HG03457 (cell line): ENCODE results near the gene GRIP1.
"Not testable (repeated sequence)": the region's sequence is repeated elsewhere in the genome, so short reads cannot be mapped to it uniquely, and the experiment has no call there.

Source experiments
- ATAC-seq: cut with Tn5 transposase; IDR thresholded peaks from one replicate; pipeline ENCODE4 v1.9.1; 2021; ENCODE audit warnings: moderate number of reproducible peaks; ENCODE audit not compliant: unreplicated experiment

The GRIP1 gene

DNA sequence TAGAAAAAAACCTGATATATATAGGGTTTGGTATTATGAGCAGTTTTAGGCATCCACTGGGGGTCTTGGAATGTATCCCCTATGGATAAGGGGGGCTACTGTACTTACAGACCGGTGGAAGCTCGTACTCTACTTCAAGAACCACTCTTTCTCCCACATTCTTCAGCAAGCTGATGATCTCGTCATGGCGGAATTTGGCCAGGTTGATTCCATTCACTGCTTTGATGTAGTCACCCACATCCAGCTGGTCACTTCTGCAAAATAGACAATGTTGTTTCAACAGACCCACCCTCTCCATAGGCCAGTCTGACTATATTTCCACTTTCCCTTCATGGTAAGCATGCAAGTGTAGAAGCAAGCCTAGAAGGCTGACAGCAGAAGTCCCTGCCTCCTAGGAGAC lies 139.9 kb downstream of the GRIP1 start:
- no peak for ATAC-seq

DNA sequence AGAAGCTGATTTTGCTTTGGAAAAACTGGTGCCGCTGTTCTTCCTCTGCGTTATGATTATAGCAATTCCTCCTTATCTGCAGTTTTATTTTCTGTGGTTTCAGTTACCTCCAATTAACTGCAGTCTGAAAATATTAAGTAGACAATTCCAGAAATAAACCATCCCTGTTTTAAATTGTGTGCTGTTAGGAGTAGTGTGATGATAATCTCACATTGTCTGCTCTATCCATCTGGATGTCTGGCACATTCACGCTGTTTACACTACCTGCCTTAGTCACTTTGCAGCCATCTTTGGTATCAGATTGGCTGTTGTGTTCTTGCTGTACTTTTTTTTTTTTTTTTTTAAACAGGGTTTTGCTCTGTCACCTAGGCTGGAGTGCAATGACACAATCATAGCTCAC lies 141.0 kb downstream of the GRIP1 start:
- no peak for ATAC-seq

DNA sequence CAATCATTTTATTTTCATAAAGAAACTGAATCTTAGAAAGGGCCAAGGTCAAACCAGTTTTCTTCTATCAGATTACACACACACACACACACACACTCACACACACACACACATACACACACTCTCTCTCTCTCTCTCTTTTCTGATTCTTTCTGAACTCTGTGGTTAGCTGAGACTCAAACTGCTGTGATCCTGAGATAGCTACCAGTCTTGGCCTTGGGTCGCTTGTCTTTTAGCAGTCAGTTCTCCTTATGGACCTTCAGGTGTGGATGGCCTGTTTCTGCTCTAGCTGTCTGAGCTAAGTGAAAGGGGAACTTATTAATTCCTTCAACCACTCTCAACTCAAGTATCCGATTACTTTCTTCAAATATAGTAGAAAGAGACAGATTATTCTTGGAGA lies 145.1 kb downstream of the GRIP1 start:
- ATAC-seq: no peak

DNA sequence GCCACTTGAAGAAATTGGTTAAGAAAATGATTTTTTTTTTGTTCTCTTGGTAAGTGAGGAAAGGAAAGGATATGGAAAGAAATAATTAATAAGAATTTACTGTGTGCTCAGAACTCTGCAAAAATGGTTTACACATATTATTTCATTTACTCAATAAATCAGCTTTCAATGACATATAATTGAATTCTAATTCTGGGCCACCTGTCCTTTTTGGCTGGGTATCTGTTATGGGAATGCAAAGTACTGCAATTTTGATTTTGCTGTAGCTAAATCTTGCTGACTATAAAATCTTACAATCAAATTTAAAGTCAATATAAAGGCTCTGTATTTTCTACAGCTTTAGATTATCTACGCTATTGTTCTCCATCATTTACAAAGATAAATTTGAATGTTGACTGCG lies 147.1 kb downstream of the GRIP1 start:
- ATAC-seq: no peak

DNA sequence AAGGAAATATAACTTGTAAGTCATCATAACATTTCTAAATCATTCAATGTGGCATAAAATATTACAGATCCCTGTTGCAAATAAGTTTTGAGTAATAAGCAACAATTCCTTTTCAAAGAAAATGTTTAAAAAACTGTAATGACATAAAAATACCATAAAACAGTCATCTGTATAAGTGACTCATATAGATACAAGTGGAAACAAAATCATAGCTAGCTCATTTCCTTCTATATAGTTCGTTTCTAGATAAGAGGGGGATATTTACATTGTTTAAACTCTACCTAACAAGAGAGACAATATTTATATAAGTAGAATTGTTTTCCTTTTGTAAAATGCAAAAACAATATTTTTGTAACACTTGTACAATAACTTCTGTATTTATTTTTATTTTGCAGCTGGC lies 148.9 kb downstream of the GRIP1 start:
- no peak for ATAC-seq

DNA sequence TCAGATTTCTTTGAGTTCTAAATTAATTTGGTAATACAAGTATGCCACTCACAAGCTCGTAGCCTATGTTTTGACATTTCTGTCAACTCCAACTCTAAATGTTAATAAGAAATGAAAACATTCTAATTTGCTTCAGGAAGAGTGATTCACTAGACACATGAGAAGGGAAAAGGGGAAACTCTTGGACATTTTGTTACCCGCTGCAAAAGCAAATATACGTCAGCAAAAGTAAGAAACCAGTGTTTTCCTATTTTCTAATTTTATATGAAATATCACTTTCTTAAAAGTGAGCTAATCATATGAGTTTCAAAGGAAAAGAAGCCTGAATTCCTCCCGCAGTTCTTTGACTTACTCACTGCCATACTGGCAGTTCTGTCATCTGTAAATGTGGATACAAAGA lies 162.3 kb downstream of the GRIP1 start:
- no peak for ATAC-seq

DNA sequence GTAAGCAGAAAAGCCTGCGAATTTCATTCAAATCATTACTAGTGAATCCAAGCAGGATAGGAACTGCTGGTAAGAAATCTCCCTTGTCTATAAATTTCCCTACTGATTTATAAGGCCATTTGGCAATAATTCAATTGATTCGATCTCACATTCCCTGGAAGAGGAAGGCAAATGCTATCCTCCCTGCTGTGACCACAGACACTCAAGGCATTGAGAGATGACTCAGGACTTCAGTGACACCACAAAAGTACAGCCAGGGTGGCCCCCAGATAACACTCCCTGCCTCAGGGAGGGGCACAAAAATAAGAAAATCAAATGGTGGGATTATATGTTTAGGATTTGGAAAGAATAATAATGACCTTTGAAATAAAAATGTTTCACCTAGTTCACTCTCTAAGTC lies 162.7 kb downstream of the GRIP1 start:
- ATAC-seq: no peak

DNA sequence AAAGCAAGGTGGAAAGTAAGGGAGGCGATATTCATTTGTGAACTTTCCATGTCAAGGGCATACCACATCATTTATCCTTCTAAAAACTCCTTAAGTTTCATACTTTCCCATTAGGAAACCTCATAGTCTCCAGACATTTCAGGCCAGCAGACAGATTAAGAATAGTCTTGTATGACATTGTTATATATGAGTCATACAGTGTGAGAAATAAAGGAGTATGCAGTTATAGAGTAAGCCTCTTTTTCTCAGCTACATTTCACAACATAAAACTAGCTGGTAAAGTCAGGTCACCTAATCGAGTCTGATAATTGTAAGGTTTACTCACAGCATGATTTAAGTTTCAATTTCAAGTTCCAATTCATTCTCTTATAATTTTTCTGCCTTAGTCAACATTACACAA lies 164.3 kb downstream of the GRIP1 start:
- ATAC-seq: no peak

DNA sequence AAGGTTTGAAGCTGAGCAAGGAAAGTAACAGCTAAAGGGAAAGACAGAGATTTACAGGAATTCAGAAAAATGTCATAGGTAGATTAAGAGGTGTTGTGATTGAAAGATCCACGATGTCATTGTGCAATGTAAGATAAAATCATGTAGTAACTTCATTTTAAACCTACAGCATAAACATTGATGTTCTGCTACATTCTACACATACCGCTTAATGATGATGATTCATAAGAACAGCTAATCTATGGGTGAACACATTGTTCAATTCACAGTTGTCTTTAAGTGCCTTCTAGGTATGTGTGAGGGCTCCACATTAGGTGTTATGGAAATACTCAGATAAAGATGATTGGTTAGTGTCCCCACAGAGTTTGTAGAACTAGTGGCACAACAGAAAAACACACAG lies 170.9 kb downstream of the GRIP1 start:
- no peak for ATAC-seq

DNA sequence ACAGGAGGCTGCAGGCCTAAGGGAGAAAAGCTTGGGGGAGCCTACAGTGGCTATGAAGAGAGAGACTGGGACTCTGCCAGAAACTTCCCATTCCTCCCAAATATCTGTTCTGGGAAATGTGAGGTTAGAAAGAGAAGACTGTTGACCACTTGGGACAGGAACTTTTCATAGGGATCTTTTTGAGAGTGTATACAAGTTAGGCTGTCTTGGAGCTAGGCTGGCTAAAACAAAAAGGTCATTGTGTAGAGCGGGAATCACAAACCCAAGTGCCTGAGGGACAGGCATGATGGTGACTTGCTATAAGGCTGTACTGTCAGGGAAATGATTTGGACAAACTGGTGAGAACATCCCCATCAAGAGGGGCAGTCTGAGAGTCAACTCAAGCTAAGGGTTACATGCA lies 175.1 kb downstream of the GRIP1 start:
- ATAC-seq: no peak

DNA sequence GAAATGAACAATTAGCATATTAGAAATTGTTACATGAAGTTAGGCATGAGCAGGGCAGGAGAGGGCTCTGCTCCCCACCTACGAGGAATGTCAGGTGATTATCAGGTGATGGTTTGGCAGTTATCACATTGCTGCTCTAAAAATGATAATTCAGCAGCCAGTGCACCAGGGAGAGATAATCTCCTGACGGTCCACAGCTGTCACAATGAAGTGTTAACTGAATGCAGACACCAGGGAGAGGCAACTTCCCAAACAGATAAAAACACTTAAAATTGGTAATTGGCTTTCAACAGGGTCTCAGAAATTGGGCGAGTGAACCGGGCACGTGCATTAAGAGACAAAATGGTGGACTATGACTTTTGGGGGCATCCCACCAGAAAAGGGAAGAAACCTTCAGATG lies 176.0 kb downstream of the GRIP1 start:
- no peak for ATAC-seq

DNA sequence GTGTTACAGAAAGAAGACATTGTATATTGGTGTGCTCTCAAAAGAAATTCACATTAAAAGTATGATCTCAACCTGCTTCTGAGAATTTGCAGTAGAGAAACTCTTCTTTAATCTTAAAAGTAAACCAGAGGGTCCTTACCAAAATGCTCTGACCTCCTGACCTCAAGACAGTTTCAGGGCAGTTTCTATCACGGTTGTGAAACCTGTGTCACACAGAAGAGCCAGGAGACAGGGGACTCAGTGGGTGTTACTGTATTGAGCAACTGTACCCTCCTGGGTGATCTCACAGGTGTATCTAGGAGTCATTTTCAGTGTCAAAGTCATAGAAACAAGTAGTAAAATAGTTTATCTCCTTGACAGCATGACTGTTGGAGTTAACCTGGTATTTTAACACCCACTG lies 178.0 kb downstream of the GRIP1 start:
- no peak for ATAC-seq

DNA sequence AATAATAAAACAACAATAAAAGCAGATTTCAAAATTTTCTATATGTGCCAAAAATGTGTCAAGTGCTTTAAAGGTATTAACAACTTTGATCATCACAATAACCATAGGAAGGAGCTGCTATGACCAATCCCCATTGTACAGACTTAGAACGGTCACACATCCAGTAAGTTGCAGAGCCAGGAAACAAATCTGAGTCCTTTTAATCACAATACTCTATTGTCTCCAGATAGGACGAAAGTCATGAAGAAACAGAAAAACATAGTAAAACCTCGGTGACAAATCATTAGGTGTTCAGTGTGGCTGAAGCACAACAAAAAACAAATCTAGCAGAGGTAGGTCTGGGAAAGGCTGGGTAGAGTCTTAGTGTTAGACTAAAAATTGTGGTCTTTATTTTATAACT lies 178.8 kb downstream of the GRIP1 start:
- no peak for ATAC-seq

DNA sequence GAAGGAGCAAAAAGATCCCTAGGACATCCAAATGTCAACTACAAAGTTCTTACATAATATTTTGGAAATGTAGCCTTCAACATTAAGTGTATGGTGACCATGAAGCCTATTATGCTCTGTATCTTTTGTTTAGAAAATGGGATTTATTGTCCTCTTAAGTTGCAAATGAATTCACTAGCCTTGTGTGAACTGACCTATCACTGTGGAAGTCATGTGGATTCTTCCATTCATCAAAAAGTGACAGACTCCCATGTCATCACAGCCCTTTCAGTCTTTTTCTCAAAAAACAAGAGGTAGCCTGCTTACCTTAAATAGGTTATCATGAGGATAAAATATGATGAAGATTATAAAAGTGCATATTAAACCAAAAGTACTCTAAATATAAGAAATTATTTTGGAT lies 179.9 kb downstream of the GRIP1 start:
- ATAC-seq: no peak

DNA sequence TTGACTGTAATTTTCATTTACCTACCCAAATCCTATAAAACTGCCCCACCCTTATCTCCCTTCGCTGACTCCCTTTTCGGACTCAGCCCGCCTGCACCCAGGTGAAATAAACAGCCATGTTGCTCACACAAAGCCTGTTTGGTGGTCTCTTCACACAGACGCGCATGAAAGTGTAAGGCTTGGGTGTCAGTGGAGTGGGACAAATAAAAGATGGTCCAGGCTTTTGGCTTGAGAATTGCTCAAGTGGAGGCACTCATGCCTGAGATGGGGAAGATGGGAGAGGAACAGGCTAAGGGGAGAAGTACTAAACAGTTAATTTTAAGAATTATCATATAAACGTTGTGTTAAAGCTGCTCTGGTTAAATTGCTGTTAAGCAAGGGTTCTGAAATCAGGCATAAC lies 180.8 kb downstream of the GRIP1 start:
- ATAC-seq: not testable (repeated sequence)

DNA sequence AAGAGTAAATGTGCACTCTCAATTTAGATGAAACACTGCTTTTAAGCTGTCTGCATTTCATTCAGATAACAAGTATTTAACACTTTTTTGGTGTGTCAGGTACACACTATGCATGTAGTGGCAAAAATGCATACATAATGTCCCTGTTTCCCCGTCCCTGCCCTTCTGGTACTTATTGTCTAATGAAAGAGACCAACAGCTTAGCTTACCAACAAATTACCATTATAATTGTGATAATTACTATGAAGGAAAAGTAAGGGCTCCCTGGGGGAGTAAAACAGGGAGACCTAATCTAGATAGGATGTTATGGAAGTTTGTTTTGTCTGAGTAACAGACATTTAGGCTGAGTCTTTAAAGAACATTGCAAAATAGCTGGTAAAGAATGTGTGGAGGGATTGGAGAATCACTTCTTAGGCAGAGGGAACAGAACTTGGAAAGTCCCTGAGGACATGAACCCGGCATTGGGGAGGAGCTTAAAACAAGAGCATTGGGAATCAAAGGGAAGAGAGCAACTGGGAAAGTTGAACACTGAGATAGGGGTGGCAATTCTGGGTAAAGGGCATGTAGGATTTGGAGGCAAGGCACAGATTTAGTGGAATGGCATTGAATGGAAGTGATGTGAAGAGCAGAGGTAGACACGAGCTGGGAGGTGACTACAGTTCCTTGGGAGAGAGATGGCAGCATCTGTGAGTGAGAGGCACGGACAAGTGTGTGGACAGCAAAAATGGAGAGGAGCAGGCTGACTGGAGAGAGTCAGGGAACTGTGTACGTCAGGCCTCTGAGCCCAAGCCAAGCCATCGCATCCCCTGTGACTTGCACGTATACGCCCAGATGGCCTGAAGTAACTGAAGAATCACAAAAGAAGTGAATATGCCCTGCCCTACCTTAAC lies 181.6 kb downstream of the GRIP1 start:
- ATAC-seq: no peak

DNA sequence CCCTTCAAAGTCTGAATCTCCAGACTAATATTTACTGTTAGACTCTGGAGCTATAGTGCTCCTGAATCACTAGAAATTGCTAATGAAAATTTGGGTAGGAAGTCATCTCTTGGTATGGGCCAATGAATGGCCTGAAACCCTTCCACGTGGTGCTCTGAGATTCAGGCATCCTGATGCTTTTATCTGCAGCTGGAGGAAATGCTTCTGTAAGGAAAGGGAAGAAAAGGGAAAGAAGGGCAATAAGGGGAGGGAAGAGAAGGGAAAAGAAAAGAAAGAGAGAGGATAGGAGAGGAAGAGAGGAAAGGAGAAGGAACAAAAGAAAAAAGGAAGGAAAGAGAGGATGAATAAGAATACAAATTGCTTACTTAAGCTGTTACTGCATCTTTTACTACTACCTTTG lies 182.3 kb downstream of the GRIP1 start:
- ATAC-seq: no peak

DNA sequence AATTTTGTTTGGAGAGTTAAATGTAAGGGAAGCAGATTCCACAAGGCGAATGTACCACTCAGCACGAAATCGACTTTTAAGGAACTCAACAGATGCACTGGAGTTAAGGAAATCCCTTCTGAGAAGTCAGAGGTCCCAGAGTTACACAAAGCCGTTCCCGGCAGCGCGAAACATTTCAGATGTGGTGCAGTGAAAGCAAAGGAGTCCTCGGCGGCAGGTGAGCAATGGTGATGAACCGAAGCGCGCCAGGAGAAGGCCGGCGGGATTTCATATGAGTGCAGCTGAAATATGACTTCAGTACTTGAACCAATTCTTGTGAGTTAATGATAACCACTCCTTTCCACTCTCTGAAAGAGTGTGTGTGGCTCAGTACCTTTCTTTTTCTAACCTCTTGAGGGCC lies 183.2 kb downstream of the GRIP1 start:
- no peak for ATAC-seq

DNA sequence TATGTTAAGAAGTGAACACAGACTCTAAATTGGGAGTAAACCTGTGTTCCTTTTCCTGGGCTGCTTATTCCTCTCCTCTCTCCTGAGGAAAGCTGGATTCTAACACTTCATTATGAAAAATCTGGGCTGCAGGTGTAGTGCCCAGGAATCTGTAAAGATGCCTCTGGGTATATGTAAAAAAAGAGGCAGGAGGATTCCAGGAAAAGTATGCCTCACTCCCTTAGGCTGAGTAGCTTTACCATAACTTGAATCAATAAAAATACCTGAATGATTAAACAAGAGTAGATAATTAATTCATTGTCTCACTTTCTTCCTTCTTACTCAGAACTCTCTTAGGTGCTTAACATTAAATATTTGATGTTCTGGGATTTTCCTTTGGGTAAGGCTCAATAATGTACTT lies 185.1 kb downstream of the GRIP1 start:
- ATAC-seq: no peak

DNA sequence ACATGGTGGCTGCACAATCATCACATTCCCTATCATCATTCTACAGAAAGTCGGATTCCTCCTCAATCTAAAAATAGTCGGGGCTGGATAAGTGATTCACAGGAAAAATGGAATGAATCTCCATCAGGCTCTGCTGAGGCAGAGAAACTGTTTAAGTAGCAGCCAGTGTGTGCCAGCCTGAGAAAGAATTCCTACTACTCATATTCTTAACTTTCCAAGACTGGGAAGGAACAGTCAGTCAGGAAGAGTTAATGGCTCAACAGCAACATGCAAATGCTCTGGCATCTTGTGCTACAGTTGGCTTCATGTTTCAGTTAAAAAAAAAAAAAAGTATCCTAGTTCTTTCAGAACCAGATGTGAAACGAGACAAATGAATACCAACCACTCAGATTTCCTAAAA lies 187.0 kb downstream of the GRIP1 start:
- no peak for ATAC-seq

DNA sequence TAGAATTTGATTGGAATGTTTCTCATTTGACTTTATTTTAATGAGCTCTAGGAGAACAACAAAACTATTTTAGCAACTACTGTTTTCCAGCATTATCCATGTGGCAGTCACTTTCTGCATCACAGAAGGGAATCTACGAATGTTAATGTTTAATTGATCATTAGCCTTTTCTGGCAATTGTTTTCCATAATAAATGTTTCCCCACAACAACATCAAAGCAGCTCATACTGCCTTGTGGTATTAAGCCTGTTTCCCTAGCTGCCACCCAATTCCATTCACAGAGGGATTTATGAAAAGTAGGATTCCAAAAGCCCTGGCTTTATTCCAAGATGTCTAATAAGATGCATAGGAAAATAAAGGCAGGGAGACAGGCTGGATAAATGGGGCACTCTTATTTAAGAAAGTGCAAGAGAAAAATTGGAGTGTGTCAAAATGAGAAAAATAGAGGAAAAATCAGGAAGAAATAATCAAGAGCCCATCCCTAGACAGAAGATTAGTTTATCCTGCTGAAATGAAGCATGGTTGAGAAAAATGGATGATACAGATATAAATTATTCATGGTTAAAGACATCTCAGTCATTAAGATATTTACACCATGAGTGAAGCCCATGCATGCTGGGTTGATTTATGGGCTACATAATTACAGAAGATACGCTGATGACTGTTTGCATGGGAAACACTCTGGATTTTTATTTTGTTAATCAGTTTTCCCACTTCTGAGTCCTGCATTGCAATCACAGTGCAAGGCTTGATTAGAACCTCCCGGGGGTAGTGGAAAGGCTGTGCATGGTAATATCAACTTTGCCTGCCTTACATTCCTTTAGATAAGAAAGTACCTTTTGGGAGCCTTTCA lies 196.3 kb downstream of the GRIP1 start:
- no peak for ATAC-seq

DNA sequence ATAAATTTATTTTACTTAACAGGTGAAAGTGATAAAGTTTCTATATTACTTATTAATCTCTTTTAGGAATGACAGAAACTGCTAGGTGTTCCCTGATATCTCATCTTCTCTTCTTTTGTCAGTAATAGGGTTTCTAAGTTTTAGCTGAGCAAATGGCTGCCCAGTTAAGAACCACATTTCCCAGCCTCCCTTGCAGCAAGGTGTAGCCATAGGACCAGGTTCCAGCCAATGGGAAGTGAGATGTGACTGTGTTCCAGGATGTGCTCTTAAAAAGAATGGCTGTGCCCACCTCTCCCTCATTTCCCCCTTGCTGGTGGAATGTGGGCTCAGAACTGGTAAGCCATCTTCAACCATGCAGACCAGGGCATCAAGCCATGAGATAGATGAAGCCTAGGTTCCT lies 210.9 kb downstream of the GRIP1 start:
- no peak for ATAC-seq
